ENCODE data around the gene CEP85. TPM values are rescaled to one million over a fixed set of nuclear protein-coding genes. Genes with fewer than 3 reads are reported as not detected.

CEP85 gene
- polyA plus RNA-seq, 3 donors, result 8.2 to 32.5 (median 10.9) TPM

GRCh38 chr1:26281971-26282370 lies 48.0 kb downstream of the CEP85 start:
- Histone ChIP-seq H3K4me2 (replicated peaks; ENCODE audit: extremely low read depth, low read length, poor library complexity, severe bottlenecking) (peak overlapping the region; percentile 92), H3K27me3 (ENCODE audit: control insufficient read depth in 2 of 2, insufficient read depth in 2 of 2, low read length in 2 of 2) (no peaks in the 10 kb centered on the region), H3K9ac (ENCODE audit: insufficient read depth, low read length, poor library complexity, severe bottlenecking) (peak overlapping the region; percentile 96), H3K36me3 (replicated peaks in 1 of 2; ENCODE audit: control insufficient read depth in 1 of 2, insufficient read depth in 2 of 2, low read length in 2 of 2) (peaks cover 43 to 45% of the 10 kb centered on the region in 2 donors), H2AFZ (ENCODE audit: insufficient read depth, low read depth, low read length, poor library complexity, severe bottlenecking) (no peak overlapping the region), H3K4me1 (ENCODE audit: control insufficient read depth in 1 of 2, insufficient read depth in 2 of 2, low read length in 2 of 2) (peaks cover 93 to 94% of the 10 kb centered on the region in 2 donors), H4K20me1 (ENCODE audit: insufficient read depth, low read length) (peaks cover 41% of the 10 kb centered on the region), H3K4me3 (replicated peaks in 1 of 3; ENCODE audit: low read depth in 2 of 3, low read length in 3 of 3) (peak overlapping the region; percentile 74 to 93 (median 83)), H3K27ac (ENCODE audit: low read depth in 1 of 2, low read length in 2 of 2) (peak overlapping the region; percentile 99 to 100), H3K9me3 (replicated peaks in 1 of 2; ENCODE audit: control insufficient read depth in 1 of 2, insufficient read depth in 1 of 2, low read length in 2 of 2) (no peaks in the 10 kb centered on the region), H3K79me2 (ENCODE audit: insufficient read depth, low read length) (peaks cover 89% of the 10 kb centered on the region)
- peaks cover 88% of the 10 kb centered on the region for H3K4me1 Mint-ChIP-seq
- intact Hi-C loops (cut with micrococcal nuclease), result no loop called here
- no peak for TF ChIP-seq CTCF (IDR thresholded peaks at IDR 0.05)
- H3K27me3 Mint-ChIP-seq (ENCODE audit: low read depth in 3 of 3), result peaks cover 0 to 7% (median 2%) of the 10 kb centered on the region in 3 donors
- DNase-seq, result peak in 1 of 3 donors; percentile 33
- no peaks in the 10 kb centered on the region for H3K9me3 Mint-ChIP-seq
- H3K36me3 Mint-ChIP-seq, result peaks cover 51 to 72% of the 10 kb centered on the region in 2 donors
- H3K4me3 Mint-ChIP-seq, result peak overlapping the region; percentile 91 to 92
- peak overlapping the region; percentile 96 to 100 (median 100) for H3K27ac Mint-ChIP-seq
- WGBS (ENCODE audit: insufficient coverage), result 23% methylated on average over 11 of the region's 15 CpGs

GRCh38 chr1:26282401-26282918 lies 48.5 kb downstream of the CEP85 start:
- Histone ChIP-seq H3K4me3 (replicated peaks in 1 of 3; ENCODE audit: low read depth in 2 of 3, low read length in 3 of 3) (peak overlapping the region in 1 of 3 experiments; percentile 93), H3K9me3 (replicated peaks in 1 of 2; ENCODE audit: control insufficient read depth in 1 of 2, insufficient read depth in 1 of 2, low read length in 2 of 2) (no peaks in the 10 kb centered on the region), H2AFZ (ENCODE audit: insufficient read depth, low read depth, low read length, poor library complexity, severe bottlenecking) (no peak overlapping the region), H4K20me1 (ENCODE audit: insufficient read depth, low read length) (peaks cover 41% of the 10 kb centered on the region), H3K27ac (ENCODE audit: low read depth in 1 of 2, low read length in 2 of 2) (peak overlapping the region; percentile 99 to 100), H3K4me2 (replicated peaks; ENCODE audit: extremely low read depth, low read length, poor library complexity, severe bottlenecking) (peak overlapping the region; percentile 92), H3K27me3 (ENCODE audit: control insufficient read depth in 2 of 2, insufficient read depth in 2 of 2, low read length in 2 of 2) (no peaks in the 10 kb centered on the region), H3K4me1 (ENCODE audit: control insufficient read depth in 1 of 2, insufficient read depth in 2 of 2, low read length in 2 of 2) (peaks cover 93 to 94% of the 10 kb centered on the region in 2 donors), H3K9ac (ENCODE audit: insufficient read depth, low read length, poor library complexity, severe bottlenecking) (peak overlapping the region; percentile 96), H3K79me2 (ENCODE audit: insufficient read depth, low read length) (peaks cover 84% of the 10 kb centered on the region), H3K36me3 (replicated peaks in 1 of 2; ENCODE audit: control insufficient read depth in 1 of 2, insufficient read depth in 2 of 2, low read length in 2 of 2) (peaks cover 40 to 43% of the 10 kb centered on the region in 2 donors)
- TF ChIP-seq CTCF (IDR thresholded peaks at IDR 0.05), result no peak
- WGBS (ENCODE audit: insufficient coverage), result 89% methylated on average over 12 of the region's 22 CpGs
- Mint-ChIP-seq H3K27me3 (ENCODE audit: low read depth in 3 of 3) (peaks cover 0 to 7% (median 2%) of the 10 kb centered on the region in 3 donors), H3K9me3 (no peaks in the 10 kb centered on the region), H3K36me3 (peaks cover 49 to 67% of the 10 kb centered on the region in 2 donors), H3K4me3 (peak overlapping the region in 1 of 2 donors; percentile 27), H3K4me1 (peaks cover 88% of the 10 kb centered on the region), H3K27ac (peak overlapping the region; percentile 96 to 100 (median 100))
- intact Hi-C loops (cut with micrococcal nuclease), result no loop called here
- peak in 1 of 3 donors; percentile 16 for DNase-seq

All from CD14-positive monocyte (primary cell).